Measurements from ENCODE around the gene OTUD7B. TPM values are rescaled to one million over a fixed set of nuclear protein-coding genes. Genes with fewer than 3 reads are reported as not detected.

The OTUD7B gene
- total and polyA plus RNA-seq, 2 experiments from 2014 or later: 3.5 to 20.1 TPM

DNA sequence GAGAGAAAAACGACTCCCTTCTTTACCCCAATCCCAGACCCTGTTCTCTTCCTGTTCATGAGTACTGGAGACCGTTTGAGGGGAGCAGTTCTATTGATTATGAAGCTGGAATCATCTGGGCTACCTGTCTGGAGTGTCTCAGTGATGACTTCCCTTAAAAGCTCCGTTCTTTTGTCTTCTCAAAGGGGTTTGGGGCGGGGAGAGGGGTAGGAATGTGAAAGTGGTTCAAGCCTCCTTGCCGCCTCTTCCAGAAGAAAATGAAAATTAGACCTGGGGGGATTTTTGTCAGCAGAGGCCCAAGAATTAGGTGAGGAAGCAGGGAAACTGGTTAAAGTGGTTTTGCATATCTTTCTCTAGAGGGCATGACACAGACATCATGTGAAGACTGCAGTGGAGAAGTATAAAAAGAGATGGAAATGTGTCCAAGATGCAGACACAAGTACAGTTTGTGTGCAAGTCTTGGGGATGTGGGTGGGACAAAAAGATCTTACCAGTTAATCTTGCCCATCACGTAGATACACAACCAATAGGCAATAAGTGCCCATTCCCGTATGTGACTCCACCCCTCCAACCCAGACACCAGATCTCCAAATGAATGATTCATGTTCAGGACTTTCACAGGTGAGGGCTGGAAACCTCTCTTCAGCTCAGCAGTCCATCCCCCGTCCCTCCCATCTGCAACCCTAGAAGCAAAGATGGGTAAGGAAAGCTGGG is 73.4 kb downstream of the OTUD7B start:
- Histone ChIP-seq H3K4me2 (ENCODE audit: unreplicated experiment) (peak overlapping the region; percentile 90), H3F3A (ENCODE audit: insufficient read depth) (peaks cover 38% of the 10 kb centered on the region), H3K9ac (peak overlapping the region; percentile 82), H3K4me3 (peak overlapping the region; percentile 89), H3K27me3 (replicated peaks; ENCODE audit: insufficient read depth) (no peaks in the 10 kb centered on the region), H3K9me3 (ENCODE audit: low read depth) (no peaks in the 10 kb centered on the region), H3K9me2 (ENCODE audit: insufficient read depth) (no peaks in the 10 kb centered on the region), H3K27ac (peak overlapping the region; percentile 32; the same call in 1 of the 2 replicates), H2AFZ (peak overlapping the region; percentile 88), H4K20me1 (ENCODE audit: insufficient read depth) (no peaks in the 10 kb centered on the region), H3K4me1 (ENCODE audit: insufficient read depth) (peaks cover 39% of the 10 kb centered on the region), H3K79me2 (ENCODE audit: insufficient read depth) (peaks cover 15% of the 10 kb centered on the region; the same call in 1 of the 2 replicates), H3K36me3 (ENCODE audit: low read depth) (no peaks in the 10 kb centered on the region)
- no peak for TF ChIP-seq EZH2 (IDR thresholded peaks at IDR 0.05; ENCODE audit: insufficient read depth, poor library complexity, severe bottlenecking)
- TF ChIP-seq EZH2phosphoT487 (IDR thresholded peaks at IDR 0.05; ENCODE audit: insufficient read depth, low read depth): no peak
- peak; percentile 58 for DNase-seq
- in situ Hi-C loops (cut with MboI): no loop called here
- WGBS, 2 experiments (ENCODE audit: low coverage in 1 of 2, low lambda C conversion rate in 2 of 2, missing lambda C conversion rate in 2 of 2): 6 to 7% methylated on average over 8 of the region's 8 CpGs

DNA sequence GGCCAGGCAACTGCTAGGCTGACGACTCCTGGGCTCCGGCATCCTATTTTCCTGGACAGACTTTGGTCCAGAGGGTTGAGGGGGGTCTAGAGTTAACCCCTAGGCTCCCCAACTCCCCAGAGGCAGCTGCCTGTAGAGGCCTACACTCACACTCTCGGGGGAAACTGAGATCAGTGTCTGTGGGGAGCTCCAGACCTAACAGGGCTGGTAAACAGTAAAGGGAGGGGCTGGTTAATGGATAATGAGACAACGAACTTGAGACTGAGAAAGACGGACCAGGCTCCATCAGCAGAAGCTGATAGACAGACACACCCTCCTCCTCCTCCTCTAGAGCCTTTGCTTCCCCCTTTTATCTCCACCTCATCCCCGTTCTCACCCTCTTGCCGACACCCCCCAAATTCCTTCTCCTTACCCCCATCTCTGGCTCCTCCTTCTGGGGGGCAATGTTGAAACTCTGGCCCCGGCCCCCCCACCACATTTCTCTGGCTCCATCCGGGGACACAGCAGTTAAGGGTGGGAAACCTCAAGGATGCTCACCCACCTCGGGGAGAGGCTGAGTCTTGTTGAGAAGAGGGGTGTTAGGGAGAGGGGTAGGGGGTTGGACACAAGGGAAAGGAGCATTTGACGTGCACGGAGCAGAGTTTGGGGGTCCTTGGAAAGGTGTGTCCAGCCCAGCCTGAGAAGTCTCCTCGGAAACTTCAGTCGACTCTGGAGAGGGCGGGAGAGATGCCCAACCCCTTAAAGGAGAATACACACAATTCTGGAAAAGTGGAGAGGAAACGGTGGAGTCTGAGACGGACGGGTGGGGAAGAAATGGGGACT is 74.1 kb downstream of the OTUD7B start, which contains the start of gene MTMR11:
TSS of gene MTMR11 (minus strand) at position 710 of the 822 bp plus-strand sequence. CDS start at position 478, 232 bp downstream.
- DNase-seq: peak; percentile 69
- Histone ChIP-seq H3K9me2 (ENCODE audit: insufficient read depth) (no peaks in the 10 kb centered on the region), H3K9ac (peak within 1 kb of the TSS; percentile 82), H3K79me2 (ENCODE audit: insufficient read depth) (peaks cover 15% of the 10 kb centered on the region; the same call in 1 of the 2 replicates), H3K27ac (peak within 1 kb of the TSS; percentile 32; the same call in 1 of the 2 replicates), H4K20me1 (ENCODE audit: insufficient read depth) (no peaks in the 10 kb centered on the region), H3K27me3 (replicated peaks; ENCODE audit: insufficient read depth) (no peaks in the 10 kb centered on the region), H3K36me3 (ENCODE audit: low read depth) (no peaks in the 10 kb centered on the region), H3F3A (ENCODE audit: insufficient read depth) (peaks cover 30% of the 10 kb centered on the region), H3K4me2 (ENCODE audit: unreplicated experiment) (peak within 1 kb of the TSS; percentile 90), H2AFZ (peak within 1 kb of the TSS; percentile 88), H3K4me3 (peak within 1 kb of the TSS; percentile 89), H3K9me3 (ENCODE audit: low read depth) (no peaks in the 10 kb centered on the region), H3K4me1 (ENCODE audit: insufficient read depth) (peaks cover 44% of the 10 kb centered on the region)
- TF ChIP-seq EZH2 (IDR thresholded peaks at IDR 0.05; ENCODE audit: insufficient read depth, poor library complexity, severe bottlenecking): no peak
- TF ChIP-seq EZH2phosphoT487 (IDR thresholded peaks at IDR 0.05; ENCODE audit: insufficient read depth, low read depth): no peak
- WGBS, 2 experiments (ENCODE audit: low coverage in 1 of 2, low lambda C conversion rate in 2 of 2, missing lambda C conversion rate in 2 of 2): 2 to 3% methylated on average over 18 of the region's 18 CpGs
- in situ Hi-C loops (cut with MboI): no loop called here

DNA sequence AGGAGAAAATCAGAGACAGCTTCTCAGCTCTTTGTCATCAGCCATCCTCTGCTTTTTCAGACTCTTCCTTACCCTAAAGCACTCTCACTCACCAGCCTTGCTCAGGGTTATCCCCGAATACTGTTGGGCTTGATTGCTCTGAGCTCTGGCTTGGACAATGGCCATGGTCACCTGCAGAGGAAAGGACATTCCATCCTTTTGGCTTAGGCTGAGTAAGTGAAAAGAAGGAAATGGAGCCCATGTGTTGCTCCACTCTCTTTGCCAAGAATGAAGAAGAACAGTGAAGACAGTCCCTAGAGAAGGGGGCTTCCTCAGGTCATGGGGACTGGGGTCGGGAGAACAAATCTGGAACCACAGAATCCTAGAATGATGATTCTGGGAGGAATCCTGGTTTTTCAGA is 76.2 kb downstream of the OTUD7B start:
- Histone ChIP-seq H3K27me3 (replicated peaks; ENCODE audit: insufficient read depth) (no peaks in the 10 kb centered on the region), H3K9me3 (ENCODE audit: low read depth) (no peaks in the 10 kb centered on the region), H2AFZ (no peak overlapping the region), H3K27ac (no peak overlapping the region), H4K20me1 (ENCODE audit: insufficient read depth) (no peaks in the 10 kb centered on the region), H3K4me1 (ENCODE audit: insufficient read depth) (peaks cover 46% of the 10 kb centered on the region), H3K36me3 (ENCODE audit: low read depth) (no peaks in the 10 kb centered on the region), H3F3A (ENCODE audit: insufficient read depth) (peaks cover 13% of the 10 kb centered on the region; the same call in 1 of the 2 replicates), H3K9me2 (ENCODE audit: insufficient read depth) (no peaks in the 10 kb centered on the region), H3K4me3 (no peak overlapping the region), H3K79me2 (ENCODE audit: insufficient read depth) (peaks cover 15% of the 10 kb centered on the region; the same call in 1 of the 2 replicates), H3K9ac (no peak overlapping the region), H3K4me2 (ENCODE audit: unreplicated experiment) (no peak overlapping the region)
- 96 to 98% methylated on average over 2 of the region's 2 CpGs for WGBS, 2 experiments (ENCODE audit: low coverage in 1 of 2, low lambda C conversion rate in 2 of 2, missing lambda C conversion rate in 2 of 2)
- no peak for TF ChIP-seq EZH2phosphoT487 (IDR thresholded peaks at IDR 0.05; ENCODE audit: insufficient read depth, low read depth)
- no peak for TF ChIP-seq EZH2 (IDR thresholded peaks at IDR 0.05; ENCODE audit: insufficient read depth, poor library complexity, severe bottlenecking)
- in situ Hi-C loops (cut with MboI): no loop called here
- DNase-seq: no peak

- Histone ChIP-seq H3F3A (ENCODE audit: insufficient read depth) (peaks cover 25% of the 10 kb centered on the region), H3K4me3 (no peak overlapping the region), H3K27ac (no peak overlapping the region), H3K4me1 (ENCODE audit: insufficient read depth) (peaks cover 41% of the 10 kb centered on the region), H3K9me3 (ENCODE audit: low read depth) (no peaks in the 10 kb centered on the region), H3K9me2 (ENCODE audit: insufficient read depth) (no peaks in the 10 kb centered on the region), H3K9ac (no peak overlapping the region), H2AFZ (no peak overlapping the region), H3K27me3 (replicated peaks; ENCODE audit: insufficient read depth) (no peaks in the 10 kb centered on the region), H3K4me2 (ENCODE audit: unreplicated experiment) (no peak overlapping the region), H3K79me2 (ENCODE audit: insufficient read depth) (peaks cover 15% of the 10 kb centered on the region; the same call in 1 of the 2 replicates), H4K20me1 (ENCODE audit: insufficient read depth) (no peaks in the 10 kb centered on the region), H3K36me3 (ENCODE audit: low read depth) (no peaks in the 10 kb centered on the region)
- 94 to 95% methylated on average over 4 of the region's 4 CpGs for WGBS, 2 experiments (ENCODE audit: low coverage in 1 of 2, low lambda C conversion rate in 2 of 2, missing lambda C conversion rate in 2 of 2)
- DNase-seq: no peak
- in situ Hi-C loops (cut with MboI): no loop called here
- TF ChIP-seq EZH2phosphoT487 (IDR thresholded peaks at IDR 0.05; ENCODE audit: insufficient read depth, low read depth): no peak
- TF ChIP-seq EZH2 (IDR thresholded peaks at IDR 0.05; ENCODE audit: insufficient read depth, poor library complexity, severe bottlenecking): no peak
Observed at GRCh38 chr1:149933208-149933607, 77.3 kb downstream of the OTUD7B start.
